Measurements from ENCODE around the gene C2CD2. TPM values are rescaled to one million over a fixed set of nuclear protein-coding genes. Genes with fewer than 3 reads are reported as not detected.

Gene C2CD2
- total RNA-seq, 1 donor = 36.1 TPM

DNA sequence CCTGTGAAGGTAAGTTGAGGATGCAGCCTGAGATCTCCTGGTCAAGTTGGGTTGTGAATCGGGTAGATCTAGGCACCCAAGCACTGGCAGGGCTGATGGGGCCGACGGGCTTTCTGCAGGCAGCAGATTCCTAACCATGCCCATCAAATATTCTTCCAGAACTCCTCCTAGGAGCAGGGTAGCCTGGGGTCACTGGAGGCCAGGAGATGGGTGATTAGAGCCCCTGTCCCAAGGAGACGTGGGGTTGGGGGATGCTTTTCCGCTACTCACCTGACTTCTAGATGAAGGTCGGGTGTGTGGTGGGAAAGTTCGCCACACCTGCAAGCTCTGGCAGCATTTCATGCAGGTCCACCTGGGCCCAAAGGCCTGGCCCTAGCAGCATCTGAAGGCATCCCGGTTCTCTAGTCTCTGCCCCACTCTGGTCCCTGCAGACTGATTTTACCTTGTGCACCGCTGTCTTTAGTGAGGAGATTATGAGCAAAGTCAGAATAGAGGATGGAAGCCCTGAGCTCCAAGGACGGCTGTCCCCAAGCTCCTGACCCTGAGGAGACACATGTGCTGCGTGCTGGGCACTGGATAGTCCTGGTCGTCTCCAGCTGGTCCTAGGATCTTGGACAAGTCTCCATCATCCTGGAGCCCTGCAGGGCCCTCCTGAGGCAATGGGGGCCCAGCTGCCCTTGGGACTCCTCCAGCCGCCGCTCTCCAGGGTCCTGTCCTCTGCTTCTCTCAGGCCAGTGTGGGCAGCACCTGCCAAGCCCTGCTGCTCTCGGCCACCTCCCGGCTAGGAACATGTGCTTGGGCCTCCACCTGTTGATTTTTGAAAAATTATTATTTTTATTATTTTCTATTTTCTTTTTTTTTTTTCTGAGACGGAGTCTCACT is 21.8 kb upstream of the C2CD2 start:
- no peak for DNase-seq (ENCODE audit: low read depth in 2 of 3, low spot score in 2 of 3)

- DNase-seq (ENCODE audit: low read depth in 2 of 3, low spot score in 2 of 3) = no peak
These were observed 20.9 kb upstream of the C2CD2 start for GRCh38 chr21:41974752-41975053.

- no peak for DNase-seq (ENCODE audit: low read depth in 2 of 3, low spot score in 2 of 3)
These were observed 20.3 kb upstream of the C2CD2 start for GRCh38 chr21:41973861-41974751.

GRCh38 chr21:41973427-41973831 is 19.6 kb upstream of the C2CD2 start:
- no peak for DNase-seq (ENCODE audit: low read depth in 2 of 3, low spot score in 2 of 3)

- no peak for DNase-seq (ENCODE audit: low read depth in 2 of 3, low spot score in 2 of 3)
These were observed 18.8 kb upstream of the C2CD2 start for GRCh38 chr21:41972511-41973205.

DNA sequence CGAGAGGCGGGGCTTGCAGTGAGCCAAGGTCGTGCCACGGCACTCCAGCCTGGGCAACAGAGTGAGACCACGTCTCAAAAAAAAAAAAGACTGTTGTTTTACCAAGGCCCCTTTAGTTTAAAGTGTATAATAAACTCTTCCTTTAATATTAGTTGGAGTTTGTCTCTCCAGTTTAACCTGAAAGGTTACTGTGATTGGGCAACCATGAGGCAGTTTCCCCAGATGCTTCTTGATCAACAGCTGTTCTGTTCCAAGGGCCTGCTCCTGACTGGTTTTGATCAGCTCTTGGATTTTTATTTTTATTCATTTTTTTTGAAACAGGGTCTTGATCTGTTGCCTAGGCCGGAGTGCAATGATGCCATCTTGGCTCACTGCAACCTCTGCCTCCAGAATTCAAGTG is 18.1 kb upstream of the C2CD2 start:
- no peak for DNase-seq (ENCODE audit: low read depth in 2 of 3, low spot score in 2 of 3)

- DNase-seq (ENCODE audit: low read depth in 2 of 3, low spot score in 2 of 3) = no peak
These were observed 17.2 kb upstream of the C2CD2 start for GRCh38 chr21:41970751-41971653.

DNA sequence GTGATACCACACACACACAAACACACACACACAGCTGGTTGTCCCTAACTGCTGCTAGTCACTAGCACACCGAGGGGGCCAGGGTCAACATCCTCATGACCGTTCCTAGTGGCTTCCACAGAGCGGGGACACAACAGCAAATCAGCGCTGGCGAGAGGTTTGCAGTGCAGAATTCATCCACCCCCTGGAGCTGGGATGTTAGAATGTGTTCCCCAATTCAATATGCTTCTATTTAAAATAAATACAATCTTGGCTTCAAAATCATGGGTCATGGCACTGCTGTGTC is 16.2 kb upstream of the C2CD2 start:
- no peak for DNase-seq (ENCODE audit: low read depth in 2 of 3, low spot score in 2 of 3)

- DNase-seq (ENCODE audit: low read depth in 2 of 3, low spot score in 2 of 3) = no peak
These were observed 13.9 kb upstream of the C2CD2 start for GRCh38 chr21:41967708-41968107.

GRCh38 chr21:41966872-41967621 is 13.2 kb upstream of the C2CD2 start:
- no peak for DNase-seq (ENCODE audit: low read depth in 2 of 3, low spot score in 2 of 3)

- DNase-seq (ENCODE audit: low read depth in 2 of 3, low spot score in 2 of 3) = no peak
These were observed 12.4 kb upstream of the C2CD2 start for GRCh38 chr21:41966041-41966833.

- DNase-seq (ENCODE audit: low read depth in 2 of 3, low spot score in 2 of 3) = no peak
These were observed 11.7 kb upstream of the C2CD2 start for GRCh38 chr21:41965461-41966013.

GRCh38 chr21:41965045-41965444 is 11.2 kb upstream of the C2CD2 start:
- DNase-seq (ENCODE audit: low read depth in 2 of 3, low spot score in 2 of 3) = no peak

GRCh38 chr21:41964171-41964570 is 10.4 kb upstream of the C2CD2 start:
- no peak for DNase-seq (ENCODE audit: low read depth in 2 of 3, low spot score in 2 of 3)

DNA sequence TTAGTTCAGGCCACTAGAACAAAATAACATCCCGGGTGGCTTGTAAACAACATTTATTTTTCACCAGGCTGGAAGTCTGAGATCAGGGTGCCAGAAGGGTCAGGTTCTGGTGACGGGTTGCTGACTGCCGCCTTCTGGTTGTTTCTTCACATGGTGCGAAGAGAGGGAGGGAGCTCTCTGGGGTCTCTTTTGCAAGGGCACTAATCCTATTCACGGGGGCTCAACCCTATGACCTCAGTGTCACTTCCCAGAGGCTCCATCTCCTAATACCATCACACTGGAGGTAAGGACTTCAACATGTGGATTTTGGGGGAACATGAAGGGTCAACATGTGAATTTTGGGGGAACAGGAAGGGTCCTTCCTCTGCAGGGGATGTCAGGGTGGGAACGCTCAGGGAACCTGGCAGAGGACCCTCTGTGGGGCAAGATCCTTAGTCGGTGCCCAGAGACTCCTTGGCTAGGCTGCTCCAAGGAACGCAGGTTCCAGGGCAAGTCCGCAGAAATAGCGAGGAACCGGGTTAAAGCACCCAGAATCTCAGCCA is 8.7 kb upstream of the C2CD2 start:
- DNase-seq (ENCODE audit: low read depth in 2 of 3, low spot score in 2 of 3) = no peak

GRCh38 chr21:41961753-41962152 is 7.9 kb upstream of the C2CD2 start:
- DNase-seq (ENCODE audit: low read depth in 2 of 3, low spot score in 2 of 3) = no peak

DNA sequence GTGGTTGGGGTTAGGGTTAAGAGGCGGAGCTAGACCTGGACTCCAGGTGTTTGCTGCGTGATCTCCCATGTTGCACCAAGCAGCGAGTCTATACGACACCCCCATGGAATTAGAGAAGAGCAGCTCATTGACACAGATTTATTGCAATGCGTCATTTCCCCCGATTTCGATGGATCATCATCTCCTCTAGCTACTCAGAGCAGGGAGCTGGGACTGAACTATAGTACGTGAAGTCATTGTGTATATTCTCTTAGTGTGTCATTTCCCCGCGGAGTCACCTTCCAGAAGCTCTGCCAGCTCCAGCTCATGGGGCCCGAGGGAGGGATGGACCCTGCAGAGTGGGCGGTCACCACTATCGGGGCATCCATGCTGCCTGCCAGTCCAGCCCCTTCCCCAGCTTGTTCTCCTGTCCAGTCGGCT is 7.5 kb upstream of the C2CD2 start:
- no peak for DNase-seq (ENCODE audit: low read depth in 2 of 3, low spot score in 2 of 3)

DNA sequence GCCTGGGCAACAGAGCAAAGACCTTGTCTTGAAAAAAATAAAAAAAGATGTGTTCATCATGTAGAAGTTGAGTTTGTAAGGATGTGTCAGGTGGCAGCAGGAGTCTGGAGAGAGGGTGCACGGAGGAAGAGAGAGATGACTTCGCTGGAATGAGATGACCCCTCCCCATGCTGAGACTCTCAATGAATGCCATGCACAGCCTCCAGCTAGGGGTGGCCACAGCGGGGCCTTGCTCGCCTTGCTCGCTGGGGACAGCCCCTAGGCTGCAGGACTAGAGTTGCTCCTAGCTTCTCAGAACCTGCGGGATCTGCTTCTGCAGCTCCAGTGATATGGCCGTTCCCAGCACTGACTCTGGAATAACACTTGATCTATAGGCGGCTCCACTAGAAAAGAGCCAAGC is 6.6 kb upstream of the C2CD2 start:
- DNase-seq (ENCODE audit: low read depth in 2 of 3, low spot score in 2 of 3) = no peak

Measured in hematopoietic multipotent progenitor cell (in vitro differentiated cells).